GM23338 (cell line): ENCODE data around the gene RAB20. TPM values are rescaled to one million over a fixed set of nuclear protein-coding genes. Genes with fewer than 3 reads are reported as not detected.

Source experiments
- ATAC-seq: fragments of 200-7000 bp; cut with Tn5 transposase; 3 replicates; pipeline ENCODE4 v1.9.1; 2020
- DNase-seq: peaks from one replicate; pipeline ENCODE4 v3.0.0-alpha.2; 2015; ENCODE audit warnings: low spot score
- H2AFZ ChIP-seq: fragments of 200-600 bp; sonication (generic); 2 replicates; pipeline ENCODE4 v1.8.0; 2016; ENCODE audit warnings: antibody characterized with exemption, mild to moderate bottlenecking, moderate library complexity
- H3F3A ChIP-seq: fragments of 200-600 bp; sonication (generic); replicated peaks from 2 replicates; pipeline ENCODE4 v1.8.0; 2017; ENCODE audit warnings: antibody characterized with exemption, mixed run types, low read depth
- H3K27ac ChIP-seq: fragments of 200-600 bp; sonication (generic); 2 replicates; pipeline ENCODE4 v1.6.1; 2016; ENCODE audit warnings: low read depth
- H3K27me3 ChIP-seq: fragments of 200-600 bp; sonication (generic); 2 replicates; pipeline ENCODE4 v1.8.0; 2016; ENCODE audit warnings: mild to moderate bottlenecking, mixed run types, moderate library complexity; ENCODE audit not compliant: insufficient read depth
- H3K36me3 ChIP-seq: fragments of 200-600 bp; sonication (generic); 2 replicates; pipeline ENCODE4 v1.8.0; 2016; ENCODE audit warnings: mild to moderate bottlenecking; ENCODE audit not compliant: insufficient read depth
- H3K4me1 ChIP-seq: fragments of 200-600 bp; sonication (generic); 2 replicates; pipeline ENCODE4 v1.8.0; 2016; ENCODE audit warnings: mild to moderate bottlenecking, moderate library complexity; ENCODE audit not compliant: insufficient read depth
- H3K4me2 ChIP-seq: fragments of 200-600 bp; sonication (generic); 2 replicates; pipeline ENCODE4 v1.7.1; 2017; ENCODE audit warnings: mixed run types
- H3K4me3 ChIP-seq: fragments of 200-600 bp; sonication (generic); 2 replicates; pipeline ENCODE4 v1.6.1; 2016; ENCODE audit warnings: mixed run types
- H3K79me2 ChIP-seq: fragments of 200-600 bp; sonication (generic); replicated peaks from 2 replicates; pipeline ENCODE4 v1.8.0; 2017; ENCODE audit warnings: mild to moderate bottlenecking; ENCODE audit not compliant: insufficient read depth
- H3K9me2 ChIP-seq: fragments of 200-600 bp; sonication (generic); 2 replicates; pipeline ENCODE4 v1.8.0; 2017; ENCODE audit not compliant: insufficient read depth
- H4K20me1 ChIP-seq: fragments of 200-600 bp; sonication (generic); replicated peaks from 2 replicates; pipeline ENCODE4 v1.8.0; 2017; ENCODE audit warnings: mild to moderate bottlenecking; ENCODE audit not compliant: insufficient read depth
- H3K27ac Mint-ChIP-seq: 2 replicates; pipeline ENCODE4 v1.8.0; 2020; ENCODE audit warnings: inconsistent platforms, mild to moderate bottlenecking, moderate library complexity, mixed read lengths
- H3K27me3 Mint-ChIP-seq: 3 replicates; pipeline ENCODE4 v1.8.0; 2022; ENCODE audit warnings: low read depth, mild to moderate bottlenecking, moderate library complexity, mixed read lengths, inconsistent platforms; ENCODE audit not compliant: insufficient read depth, poor library complexity
- H3K36me3 Mint-ChIP-seq: 3 replicates; pipeline ENCODE4 v1.8.0; 2021; ENCODE audit warnings: low read depth, mild to moderate bottlenecking, inconsistent platforms, moderate library complexity, mixed read lengths
- H3K4me1 Mint-ChIP-seq: 3 replicates; pipeline ENCODE4 v1.8.0; 2020; ENCODE audit warnings: mild to moderate bottlenecking, inconsistent platforms, mixed read lengths
- H3K4me3 Mint-ChIP-seq: 3 replicates; pipeline ENCODE4 v1.8.0; 2021; ENCODE audit warnings: moderate library complexity, mild to moderate bottlenecking, inconsistent platforms, mixed read lengths
- H3K9me3 Mint-ChIP-seq: 3 replicates; pipeline ENCODE4 v1.8.0; 2020; ENCODE audit warnings: moderate library complexity, mild to moderate bottlenecking, inconsistent platforms, mixed read lengths
- CREB1 ChIP-seq: fragments of 250-450 bp; sonication (Bioruptor Pico); IDR thresholded peaks from 2 replicates; pipeline ENCODE4 v1.5.0; 2020; ENCODE audit warnings: low read depth, mild to moderate bottlenecking, moderate library complexity
- ETS1 ChIP-seq: IDR thresholded peaks from 2 replicates; pipeline ENCODE4 v1.6.1; 2016; ENCODE audit warnings: antibody characterized with exemption
- EZH2 ChIP-seq: fragments of 200-600 bp; sonication (generic); IDR thresholded peaks from one replicate; pipeline ENCODE4 v1.8.0; 2017; ENCODE audit warnings: antibody characterized with exemption, mild to moderate bottlenecking, low read depth; ENCODE audit not compliant: unreplicated experiment
- EZH2phosphoT487 ChIP-seq: fragments of 200-600 bp; sonication (generic); IDR thresholded peaks from one replicate; pipeline ENCODE4 v1.8.1; 2018; ENCODE audit warnings: antibody characterized with exemption; ENCODE audit not compliant: unreplicated experiment
- NANOG ChIP-seq: IDR thresholded peaks from 2 replicates; pipeline ENCODE4 v1.6.1; 2016; ENCODE audit warnings: antibody characterized with exemption, borderline replicate concordance
- STAT1 ChIP-seq: IDR thresholded peaks from one replicate; pipeline ENCODE4 v1.6.1; 2016; ENCODE audit warnings: antibody characterized with exemption; ENCODE audit not compliant: unreplicated experiment
- ZNF114 ChIP-seq: fragments of 250-450 bp; sonication (Bioruptor Pico); IDR thresholded peaks from 2 replicates; pipeline ENCODE4 v1.5.0; 2020; ENCODE audit warnings: mild to moderate bottlenecking, moderate library complexity
- ZNF331 ChIP-seq: fragments of 250-450 bp; sonication (Bioruptor Pico); IDR thresholded peaks from 2 replicates; pipeline ENCODE4 v1.5.0; 2020; ENCODE audit warnings: low read depth, mild to moderate bottlenecking, moderate library complexity
- ZNF462 ChIP-seq: fragments of 250-450 bp; sonication (Bioruptor Pico); IDR thresholded peaks from 2 replicates; pipeline ENCODE4 v1.5.0; 2020; ENCODE audit warnings: mild to moderate bottlenecking, moderate library complexity
- polyA plus RNA-seq: library from polyadenylated mRNA; unstranded; fragments of >200 nt; fragmentation: Nextera tagmentation; extraction: Ambion mirVana; gene quantifications from 2 replicates; pipeline ENCODE4 v1.2.1, GENCODE V29; 2016
- total RNA-seq: library from RNA; depleted of rRNA; stranded (reverse); fragments of >200 nt; shearing (Covaris generic); gene quantifications from 2 replicates; pipeline ENCODE4 v1.2.3, GENCODE V29; 2014

RAB20 gene
- total and polyA plus RNA-seq, 2 experiments from 2014 or later, result 12.3 to 26.6 TPM

- TF ChIP-seq ZNF462 (CRISPR knock-in tag) (no peak), ZNF114 (CRISPR knock-in tag) (no peak), NANOG (no peak)
These were observed 1.5 kb downstream of the RAB20 start (continued) for GRCh38 chr13:110559986-110560385.

- H3K27me3 Mint-ChIP-seq, result peaks cover 33% of the 10 kb centered on the region
- Histone ChIP-seq H3K4me1 (peaks cover 26% of the 10 kb centered on the region), H3K4me2 (peak overlapping the region; percentile 96), H3K79me2 (peaks cover 57% of the 10 kb centered on the region), H3K9me2 (no peaks in the 10 kb centered on the region), H3K4me3 (peak overlapping the region; percentile 87), H3K27me3 (no peaks in the 10 kb centered on the region), H3F3A (peaks cover 22% of the 10 kb centered on the region; the same call in 1 of the 2 replicates), H2AFZ (no peak overlapping the region), H3K27ac (no peak overlapping the region), H3K36me3 (peaks cover 4% of the 10 kb centered on the region; the same call in 1 of the 2 replicates), H4K20me1 (peaks cover 7% of the 10 kb centered on the region)
- peaks cover 3% of the 10 kb centered on the region; the same call in 1 of the 3 replicates for H3K9me3 Mint-ChIP-seq
- peaks cover 11% of the 10 kb centered on the region for H3K36me3 Mint-ChIP-seq
- TF ChIP-seq ZNF331 (CRISPR knock-in tag) (no peak), EZH2phosphoT487 (no peak), STAT1 (no peak), ETS1 (no peak), CREB1 (CRISPR knock-in tag) (no peak), EZH2 (no peak), ZNF462 (CRISPR knock-in tag) (no peak)
- H3K27ac Mint-ChIP-seq, result no peak overlapping the region
- H3K4me3 Mint-ChIP-seq, result peak overlapping the region; percentile 86; the same call in 2 of the 3 replicates
- peaks cover 41% of the 10 kb centered on the region for H3K4me1 Mint-ChIP-seq
- no peak for ATAC-seq
- no peak for DNase-seq
These were observed 2.0 kb downstream of the RAB20 start for GRCh38 chr13:110559429-110559943.
